HEK293 (cell line): ENCODE data around the gene TAP2.

Experiments used
- CTCF ChIP-seq: fragments of 450-650 bp; formaldehyde crosslinking; IDR thresholded peaks from 2 replicates; pipeline ENCODE4 v1.5.1; 2016; ENCODE audit warnings: missing biosample characterization, missing genetic modification characterization
- SP2 ChIP-seq: fragments of 450-650 bp; formaldehyde crosslinking; IDR thresholded peaks from 2 replicates; pipeline ENCODE4 v1.5.1; 2016; ENCODE audit warnings: missing biosample characterization, missing genetic modification characterization
- ZNF132 ChIP-seq: fragments of 450-650 bp; formaldehyde crosslinking; IDR thresholded peaks from 2 replicates; pipeline ENCODE4 v1.5.1; 2017; ENCODE audit warnings: missing biosample characterization, missing genetic modification characterization, borderline replicate concordance
- ZNF18 ChIP-seq: fragments of 450-650 bp; formaldehyde crosslinking; IDR thresholded peaks from 2 replicates; pipeline ENCODE4 v1.5.1; 2016; ENCODE audit warnings: missing biosample characterization, missing genetic modification characterization
- ZNF274 ChIP-seq, 2 experiments: fragments of 200-500 bp in 1 of 2; fragments of 450-650 bp in 1 of 2; sonication (Bioruptor generic) in 1 of 2; formaldehyde crosslinking in 1 of 2; IDR thresholded peaks; 2 replicates each; pipeline versions ENCODE4 v1.5.1 to v1.6.1; 2014 to 2016; ENCODE audit warnings: borderline replicate concordance in 1 of 2, inconsistent platforms in 1 of 2, low read length in 1 of 2, missing biosample characterization in 1 of 2, missing genetic modification characterization in 1 of 2

- no peak for TF ChIP-seq CTCF (tag by site-specific recombination)
- TF ChIP-seq ZNF132 (tag by site-specific recombination) = no peak
- no peak for TF ChIP-seq SP2
- no peak for TF ChIP-seq ZNF18
- TF ChIP-seq ZNF274 (IDR thresholded peaks at IDR 0.05; ENCODE audit: low read length) = no peak
- TF ChIP-seq ZNF274 (tag by site-specific recombination; IDR thresholded peaks at IDR 0.05; ENCODE audit: borderline replicate concordance) = no peak
Observed at GRCh38 chr6:32857156-32857891, 18.8 kb upstream of the TAP2 start.
